Measurements from ENCODE around the gene TMED1. TPM values are rescaled to one million over a fixed set of nuclear protein-coding genes. Genes with fewer than 3 reads are reported as not detected.

TMED1 gene
- total RNA-seq, 1 donor from 2014 or later: 27.0 TPM

- Mint-ChIP-seq H3K9me3 (no peaks in the 10 kb centered on the region), H3K4me1 (no peaks in the 10 kb centered on the region), H3K27ac (no peak overlapping the region), H3K4me3 (no peak overlapping the region), H3K36me3 (peaks cover 21% of the 10 kb centered on the region), H3K27me3 (ENCODE audit: insufficient read depth, low read depth) (no peaks in the 10 kb centered on the region)
- H3K4me1 ChIP-seq: no peaks in the 10 kb centered on the region
- TF ChIP-seq CTCF (IDR thresholded peaks at IDR 0.05) (no peak), EZH2phosphoT487 (IDR thresholded peaks at IDR 0.05) (no peak), EZH2 (IDR thresholded peaks at IDR 0.05) (no peak)
- H3K27ac ChIP-seq: no peak overlapping the region
- H2AFZ ChIP-seq (replicated peaks): no peak overlapping the region
- H3K79me2 ChIP-seq (ENCODE audit: low read depth): no peaks in the 10 kb centered on the region
- H3K27me3 ChIP-seq: no peaks in the 10 kb centered on the region
- H3K9ac ChIP-seq: no peak overlapping the region
- no peaks in the 10 kb centered on the region for H4K20me1 ChIP-seq (ENCODE audit: low read depth)
- no peak overlapping the region for H3K4me2 ChIP-seq
- DNase-seq (ENCODE audit: low spot score): no peak
- H3F3A ChIP-seq (ENCODE audit: low read depth): no peaks in the 10 kb centered on the region
- H3K4me3 ChIP-seq: no peak overlapping the region
- no peaks in the 10 kb centered on the region for H3K9me3 ChIP-seq (ENCODE audit: low read depth)
- H3K36me3 ChIP-seq: no peaks in the 10 kb centered on the region
These were observed 46.1 kb downstream of the TMED1 start for GRCh38 chr19:10789866-10790265.

DNA sequence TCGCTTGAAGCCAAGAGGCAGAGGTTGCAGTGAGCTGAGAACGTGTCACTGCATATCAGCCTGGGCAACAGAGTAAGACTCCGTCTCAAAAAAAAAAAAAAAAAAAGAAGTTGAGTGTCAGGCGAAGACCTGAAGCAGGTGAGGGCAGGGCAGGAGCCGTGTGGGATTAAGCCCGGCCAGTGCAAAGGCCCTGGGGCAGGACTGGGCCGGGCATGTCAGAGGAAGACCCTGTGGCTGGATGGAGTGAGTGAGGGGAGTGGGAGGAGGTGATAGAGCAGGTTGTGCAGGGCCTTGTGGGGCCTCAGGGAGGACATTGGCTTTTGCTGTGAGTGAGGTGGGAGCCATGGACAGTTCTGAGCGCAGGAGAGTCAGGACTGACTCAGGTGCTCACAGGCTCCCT, 47.9 kb downstream of the TMED1 start:
- Histone ChIP-seq H3K4me3 (no peak overlapping the region), H3K36me3 (no peaks in the 10 kb centered on the region), H2AFZ (replicated peaks) (no peak overlapping the region), H3K4me2 (no peak overlapping the region), H3K4me1 (no peaks in the 10 kb centered on the region), H4K20me1 (ENCODE audit: low read depth) (no peaks in the 10 kb centered on the region), H3K27ac (no peak overlapping the region), H3K9me3 (ENCODE audit: low read depth) (no peaks in the 10 kb centered on the region), H3F3A (ENCODE audit: low read depth) (no peaks in the 10 kb centered on the region), H3K27me3 (no peaks in the 10 kb centered on the region), H3K79me2 (ENCODE audit: low read depth) (no peaks in the 10 kb centered on the region), H3K9ac (no peak overlapping the region)
- Mint-ChIP-seq H3K36me3 (peaks cover 20% of the 10 kb centered on the region), H3K27ac (no peak overlapping the region), H3K4me1 (no peaks in the 10 kb centered on the region), H3K27me3 (ENCODE audit: insufficient read depth, low read depth) (peaks cover 2% of the 10 kb centered on the region), H3K4me3 (no peak overlapping the region), H3K9me3 (no peaks in the 10 kb centered on the region)
- no peak for TF ChIP-seq CTCF (IDR thresholded peaks at IDR 0.05)
- no peak for TF ChIP-seq EZH2phosphoT487 (IDR thresholded peaks at IDR 0.05)
- TF ChIP-seq EZH2 (IDR thresholded peaks at IDR 0.05): no peak
- no peak for DNase-seq (ENCODE audit: low spot score)

DNA sequence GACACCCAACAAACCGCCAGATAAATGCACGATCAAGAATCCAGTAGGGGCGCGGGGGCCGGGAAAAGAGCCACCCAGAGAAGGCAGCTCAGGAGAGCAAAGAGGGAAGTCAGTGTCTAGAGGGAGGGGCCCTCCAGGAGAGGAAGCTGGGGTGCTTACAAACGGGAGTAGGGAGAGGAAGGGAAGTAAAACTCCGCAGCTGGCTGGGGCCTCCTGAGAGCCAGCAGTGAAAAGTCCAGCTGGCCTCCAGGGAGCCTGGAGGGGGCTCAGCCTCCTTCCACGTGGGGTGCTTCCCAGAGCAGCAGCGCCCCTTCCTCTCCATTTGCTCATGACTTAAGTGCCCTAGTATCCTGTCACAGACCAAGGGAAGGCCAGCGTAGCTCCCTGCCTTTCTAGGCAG, 51.8 kb downstream of the TMED1 start:
- no peaks in the 10 kb centered on the region for H3K4me1 ChIP-seq
- no peaks in the 10 kb centered on the region for H4K20me1 ChIP-seq (ENCODE audit: low read depth)
- DNase-seq (ENCODE audit: low spot score): no peak
- no peaks in the 10 kb centered on the region for H3K36me3 ChIP-seq
- no peaks in the 10 kb centered on the region for H3K9me3 ChIP-seq (ENCODE audit: low read depth)
- no peaks in the 10 kb centered on the region for H3K27me3 ChIP-seq
- no peak overlapping the region for H3K9ac ChIP-seq
- TF ChIP-seq CTCF (IDR thresholded peaks at IDR 0.05): no peak
- TF ChIP-seq EZH2 (IDR thresholded peaks at IDR 0.05): no peak
- TF ChIP-seq EZH2phosphoT487 (IDR thresholded peaks at IDR 0.05): no peak
- H3K4me3 Mint-ChIP-seq: no peak overlapping the region
- H3K27me3 Mint-ChIP-seq (ENCODE audit: insufficient read depth, low read depth): peaks cover 2% of the 10 kb centered on the region
- no peaks in the 10 kb centered on the region for H3K79me2 ChIP-seq (ENCODE audit: low read depth)
- no peak overlapping the region for H2AFZ ChIP-seq (replicated peaks)
- no peaks in the 10 kb centered on the region for H3K4me1 Mint-ChIP-seq
- no peak overlapping the region for H3K27ac ChIP-seq
- no peak overlapping the region for H3K4me2 ChIP-seq
- peaks cover 28% of the 10 kb centered on the region for H3K36me3 Mint-ChIP-seq
- H3K4me3 ChIP-seq: no peak overlapping the region
- H3F3A ChIP-seq (ENCODE audit: low read depth): no peaks in the 10 kb centered on the region
- no peaks in the 10 kb centered on the region for H3K9me3 Mint-ChIP-seq
- no peak overlapping the region for H3K27ac Mint-ChIP-seq
